GM12875 (cell line): Measurements from ENCODE around the gene AP3B1.

Source experiments
- H3K4me3 ChIP-seq: one replicate; pipeline ENCODE4 v1.5.1; 2011; ENCODE audit warnings: low read depth, low read length, control low read depth
- CTCF ChIP-seq: IDR thresholded peaks from 2 replicates; pipeline ENCODE4 v1.5.1; 2011; ENCODE audit warnings: low read depth, mild to moderate bottlenecking, control low read depth, inconsistent platforms, low read length, moderate library complexity, borderline replicate concordance; ENCODE audit not compliant: insufficient read depth

The AP3B1 gene

GRCh38 chr5:78280261-78280660 is 14.2 kb downstream of the AP3B1 start:
- no peak overlapping the region for H3K4me3 ChIP-seq
- no peak for TF ChIP-seq CTCF

DNA sequence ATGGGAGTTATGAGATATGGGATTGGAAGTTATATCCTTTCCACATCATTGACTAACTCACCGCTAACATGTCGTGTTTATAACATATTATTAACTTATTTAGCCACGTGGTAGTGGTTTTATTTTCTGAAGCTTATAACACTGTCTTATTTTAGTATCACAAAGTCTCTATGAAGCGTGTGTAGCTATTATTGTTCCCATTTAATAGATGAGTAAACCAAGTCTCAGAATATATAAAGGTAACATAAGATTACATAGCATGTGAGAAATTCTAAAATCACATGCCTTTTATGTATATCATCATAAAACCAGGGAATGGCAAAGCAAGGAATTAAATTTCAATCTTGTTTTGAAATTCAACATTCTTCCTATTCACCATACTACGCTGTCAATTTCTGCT is 15.3 kb downstream of the AP3B1 start:
- no peak for TF ChIP-seq CTCF
- H3K4me3 ChIP-seq: no peak overlapping the region

GRCh38 chr5:78277715-78278114 is 16.8 kb downstream of the AP3B1 start:
- H3K4me3 ChIP-seq: no peak overlapping the region
- no peak for TF ChIP-seq CTCF

DNA sequence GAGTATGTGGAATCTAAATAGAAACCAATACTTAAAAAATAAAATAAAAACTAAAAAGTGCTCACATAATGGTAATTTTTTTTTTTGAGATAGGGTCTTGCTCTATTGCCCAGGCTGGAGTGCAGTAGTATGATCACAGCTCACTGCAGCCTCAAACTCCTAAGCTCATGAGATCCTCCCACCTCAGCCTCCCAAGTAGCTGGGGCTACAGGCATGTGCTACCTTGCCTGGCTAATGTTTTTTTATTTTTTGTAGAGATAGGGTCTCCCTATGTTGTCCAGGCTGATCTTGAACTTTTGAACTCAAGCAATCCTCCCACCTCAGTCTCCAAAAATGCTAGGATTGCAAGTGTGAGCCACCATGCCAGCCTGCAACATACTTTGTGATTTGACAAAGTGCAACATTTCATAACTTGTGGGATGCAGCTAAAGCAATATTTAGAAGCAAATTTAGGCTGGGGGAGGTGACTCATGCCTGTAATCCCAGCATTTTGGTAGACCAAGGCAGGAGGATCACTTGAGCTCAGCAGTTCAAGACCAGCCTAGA is 18.4 kb downstream of the AP3B1 start:
- H3K4me3 ChIP-seq: no peak overlapping the region
- no peak for TF ChIP-seq CTCF

- no peak overlapping the region for H3K4me3 ChIP-seq
- no peak for TF ChIP-seq CTCF
Measured at GRCh38 chr5:78274540-78275197, 19.8 kb downstream of the AP3B1 start.

- H3K4me3 ChIP-seq: no peak overlapping the region
- TF ChIP-seq CTCF: no peak
Measured at GRCh38 chr5:78273436-78273835, 21.1 kb downstream of the AP3B1 start.

- H3K4me3 ChIP-seq: no peak overlapping the region
- no peak for TF ChIP-seq CTCF
Measured at GRCh38 chr5:78271766-78272165, 22.7 kb downstream of the AP3B1 start.
